Smooth muscle cell (in vitro differentiated cells): ENCODE data around the gene MYH11. TPM values are rescaled to one million over a fixed set of nuclear protein-coding genes. Genes with fewer than 3 reads are reported as not detected.

Experiments
- DNase-seq: peaks from one replicate; lab custom pipeline; 2025; ENCODE audit not compliant: unreplicated experiment; lab: John Stamatoyannopoulos, UW
- H2AFZ ChIP-seq: fragments of 200-600 bp; sonication (generic); 2 replicates; pipeline ENCODE4 v1.6.0; 2016; ENCODE audit warnings: antibody characterized with exemption, low read depth, mild to moderate bottlenecking
- H3F3A ChIP-seq: fragments of 200-600 bp; sonication (generic); 2 replicates; pipeline ENCODE4 v1.6.0; 2017; ENCODE audit warnings: antibody characterized with exemption, low read depth
- H3K27ac ChIP-seq: fragments of 200-600 bp; sonication (generic); 2 replicates; pipeline ENCODE4 v1.5.1; 2016; ENCODE audit warnings: low read depth, mild to moderate bottlenecking
- H3K27me3 ChIP-seq: fragments of 200-600 bp; sonication (generic); 2 replicates; pipeline ENCODE4 v1.6.1; 2016; ENCODE audit warnings: low read depth, mild to moderate bottlenecking
- H3K36me3 ChIP-seq: fragments of 200-600 bp; sonication (generic); 2 replicates; pipeline ENCODE4 v1.5.1; 2016; ENCODE audit warnings: low read depth
- H3K4me1 ChIP-seq: fragments of 200-600 bp; sonication (generic); 2 replicates; pipeline ENCODE4 v1.5.1; 2016; ENCODE audit warnings: low read depth
- H3K4me2 ChIP-seq: fragments of 200-600 bp; sonication (generic); 2 replicates; pipeline ENCODE4 v1.6.0; 2016; ENCODE audit warnings: mild to moderate bottlenecking
- H3K4me3 ChIP-seq: fragments of 200-600 bp; sonication (generic); 2 replicates; pipeline ENCODE4 v1.5.1; 2016; ENCODE audit warnings: mild to moderate bottlenecking
- H3K79me2 ChIP-seq: fragments of 200-600 bp; sonication (generic); 2 replicates; pipeline ENCODE4 v1.6.0; 2016; ENCODE audit warnings: low read depth, mild to moderate bottlenecking
- H3K9ac ChIP-seq: fragments of 200-600 bp; sonication (generic); 2 replicates; pipeline ENCODE4 v1.6.0; 2016; ENCODE audit warnings: low read depth
- H3K9me3 ChIP-seq: fragments of 200-600 bp; sonication (generic); replicated peaks from 2 replicates; pipeline ENCODE4 v1.5.1; 2016; ENCODE audit warnings: low read depth
- H4K20me1 ChIP-seq: fragments of 200-600 bp; sonication (generic); 2 replicates; pipeline ENCODE4 v1.6.0; 2016; ENCODE audit warnings: low read depth
- WGBS: methylation state at CpG from one replicate; pipeline ENCODE4 v1.1.7; 2016; ENCODE audit warnings: low lambda C conversion rate; 5-methylcytosine and 5-hydroxymethylcytosine counted together
- polyA plus RNA-seq: library from polyadenylated mRNA; unstranded; fragments of >200 nt; fragmentation: Nextera tagmentation; extraction: Ambion mirVana; gene quantifications from 2 replicates; pipeline ENCODE4 v1.2.1, GENCODE V29; 2016
- total RNA-seq: library from RNA; depleted of rRNA; stranded (reverse); fragments of >200 nt; gene quantifications from 2 replicates; pipeline ENCODE4 v1.2.3, GENCODE V29; 2014
- TF ChIP-seq, protein P1 (sequence below): fragments of 200-600 bp; sonication (generic); IDR thresholded peaks from 2 replicates; pipeline ENCODE4 v1.5.1; 2017; ENCODE audit warnings: borderline replicate concordance, mild to moderate bottlenecking, antibody characterized with exemption; ENCODE audit not compliant: insufficient read depth, poor library complexity, severe bottlenecking

The MYH11 gene
- total and polyA plus RNA-seq, 2 experiments from 2014 or later, result 0.58 TPM; not detected in 1

DNA sequence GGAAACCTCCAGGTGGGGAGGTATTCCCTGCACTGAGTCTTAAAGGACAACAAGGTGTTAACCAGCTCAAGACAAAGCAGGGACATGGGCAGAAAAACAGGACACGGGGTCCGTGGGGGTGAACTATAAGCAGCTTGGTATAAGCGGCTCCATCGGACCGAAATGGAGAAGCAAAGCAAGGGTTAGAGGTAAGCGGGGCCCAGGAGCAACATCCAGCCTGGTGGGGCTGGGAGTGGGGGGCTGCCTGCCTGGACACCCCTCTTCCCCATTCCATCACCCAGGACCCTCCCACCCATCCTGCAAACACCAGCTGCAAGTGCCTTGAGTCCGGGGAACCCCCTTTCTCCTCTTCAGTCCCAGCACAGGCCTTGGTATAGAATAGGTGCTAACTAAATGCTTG, 29.5 kb downstream of the MYH11 start:
- H4K20me1 ChIP-seq, result no peaks in the 10 kb centered on the region
- 93% methylated on average over 7 of the region's 7 CpGs for WGBS
- DNase-seq, result no peak
- H3K36me3 ChIP-seq, result no peaks in the 10 kb centered on the region
- no peak overlapping the region for H3K4me2 ChIP-seq
- H3K4me3 ChIP-seq, result no peak overlapping the region
- TF ChIP-seq, protein P1, sequence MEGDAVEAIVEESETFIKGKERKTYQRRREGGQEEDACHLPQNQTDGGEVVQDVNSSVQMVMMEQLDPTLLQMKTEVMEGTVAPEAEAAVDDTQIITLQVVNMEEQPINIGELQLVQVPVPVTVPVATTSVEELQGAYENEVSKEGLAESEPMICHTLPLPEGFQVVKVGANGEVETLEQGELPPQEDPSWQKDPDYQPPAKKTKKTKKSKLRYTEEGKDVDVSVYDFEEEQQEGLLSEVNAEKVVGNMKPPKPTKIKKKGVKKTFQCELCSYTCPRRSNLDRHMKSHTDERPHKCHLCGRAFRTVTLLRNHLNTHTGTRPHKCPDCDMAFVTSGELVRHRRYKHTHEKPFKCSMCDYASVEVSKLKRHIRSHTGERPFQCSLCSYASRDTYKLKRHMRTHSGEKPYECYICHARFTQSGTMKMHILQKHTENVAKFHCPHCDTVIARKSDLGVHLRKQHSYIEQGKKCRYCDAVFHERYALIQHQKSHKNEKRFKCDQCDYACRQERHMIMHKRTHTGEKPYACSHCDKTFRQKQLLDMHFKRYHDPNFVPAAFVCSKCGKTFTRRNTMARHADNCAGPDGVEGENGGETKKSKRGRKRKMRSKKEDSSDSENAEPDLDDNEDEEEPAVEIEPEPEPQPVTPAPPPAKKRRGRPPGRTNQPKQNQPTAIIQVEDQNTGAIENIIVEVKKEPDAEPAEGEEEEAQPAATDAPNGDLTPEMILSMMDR, result no peak
- H3F3A ChIP-seq, result no peaks in the 10 kb centered on the region
- H3K27ac ChIP-seq, result no peak overlapping the region
- no peak overlapping the region for H2AFZ ChIP-seq
- no peaks in the 10 kb centered on the region for H3K79me2 ChIP-seq
- no peaks in the 10 kb centered on the region for H3K4me1 ChIP-seq
- no peaks in the 10 kb centered on the region for H3K9me3 ChIP-seq
- no peak overlapping the region for H3K9ac ChIP-seq
- peaks cover 87% of the 10 kb centered on the region for H3K27me3 ChIP-seq

DNA sequence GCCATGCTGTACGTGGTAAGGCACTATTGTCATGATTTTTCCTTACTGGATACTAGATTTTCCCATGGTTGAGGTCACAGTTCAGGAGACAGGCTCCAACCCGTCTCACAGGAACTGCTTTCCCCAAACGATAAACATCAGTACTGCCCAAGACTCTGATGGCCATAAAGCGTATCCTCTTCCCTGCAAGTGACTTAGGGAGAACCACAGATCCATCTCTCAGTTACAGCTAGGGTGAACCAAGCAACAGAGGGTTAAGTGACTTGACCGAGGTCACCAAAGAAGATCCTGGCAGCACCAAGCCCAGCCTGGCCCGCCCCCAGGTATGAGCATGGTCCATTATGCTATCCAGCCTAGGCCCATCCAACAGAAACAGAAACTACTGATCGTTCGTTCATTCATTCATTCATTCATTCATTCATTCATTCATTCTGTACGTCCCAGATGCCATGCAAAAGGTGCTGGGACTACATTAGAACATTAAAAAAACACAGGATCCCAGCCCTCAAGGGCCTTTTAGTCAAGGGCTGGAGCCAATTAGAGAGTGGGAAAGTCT, 31.0 kb downstream of the MYH11 start:
- no peaks in the 10 kb centered on the region for H3F3A ChIP-seq
- no peaks in the 10 kb centered on the region for H3K79me2 ChIP-seq
- H2AFZ ChIP-seq, result no peak overlapping the region
- TF ChIP-seq, protein P1, result no peak
- WGBS, result 75% methylated on average over 9 of the region's 9 CpGs
- DNase-seq, result no peak
- H3K9ac ChIP-seq, result no peak overlapping the region
- no peak overlapping the region for H3K4me2 ChIP-seq
- H3K36me3 ChIP-seq, result no peaks in the 10 kb centered on the region
- H3K27ac ChIP-seq, result no peak overlapping the region
- peaks cover 82% of the 10 kb centered on the region for H3K27me3 ChIP-seq
- H3K4me3 ChIP-seq, result no peak overlapping the region
- no peaks in the 10 kb centered on the region for H3K4me1 ChIP-seq
- no peaks in the 10 kb centered on the region for H3K9me3 ChIP-seq
- no peaks in the 10 kb centered on the region for H4K20me1 ChIP-seq

DNA sequence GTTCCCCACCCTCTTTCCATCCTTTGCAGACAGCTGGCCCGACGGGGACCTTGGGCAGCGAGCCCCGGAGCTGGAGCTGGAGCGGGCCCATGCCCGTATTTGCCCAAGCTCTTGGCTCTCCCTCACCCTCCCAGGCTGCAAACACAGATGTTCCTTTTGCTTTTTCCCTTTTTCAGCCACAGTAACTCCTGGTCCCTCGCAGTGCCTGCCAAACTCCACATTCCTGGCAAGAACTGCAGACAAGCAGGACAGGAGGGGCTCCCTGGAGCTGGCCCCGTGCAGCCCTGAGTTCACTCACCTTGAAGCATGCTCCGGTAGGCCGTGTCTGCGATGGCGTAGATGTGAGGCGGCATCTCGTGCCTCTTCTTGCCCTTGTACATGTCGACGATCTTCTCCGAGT, 33.9 kb downstream of the MYH11 start:
- Histone ChIP-seq H3K9me3 (no peaks in the 10 kb centered on the region), H2AFZ (no peak overlapping the region), H3K4me1 (no peaks in the 10 kb centered on the region), H3K27ac (no peak overlapping the region), H3K9ac (no peak overlapping the region), H3K27me3 (peaks cover 80% of the 10 kb centered on the region), H3K36me3 (no peaks in the 10 kb centered on the region), H3K4me3 (no peak overlapping the region), H3K79me2 (no peaks in the 10 kb centered on the region), H3K4me2 (no peak overlapping the region), H4K20me1 (no peaks in the 10 kb centered on the region), H3F3A (no peaks in the 10 kb centered on the region)
- 94% methylated on average over 17 of the region's 17 CpGs for WGBS
- TF ChIP-seq, protein P1, result no peak
- DNase-seq, result no peak

DNA sequence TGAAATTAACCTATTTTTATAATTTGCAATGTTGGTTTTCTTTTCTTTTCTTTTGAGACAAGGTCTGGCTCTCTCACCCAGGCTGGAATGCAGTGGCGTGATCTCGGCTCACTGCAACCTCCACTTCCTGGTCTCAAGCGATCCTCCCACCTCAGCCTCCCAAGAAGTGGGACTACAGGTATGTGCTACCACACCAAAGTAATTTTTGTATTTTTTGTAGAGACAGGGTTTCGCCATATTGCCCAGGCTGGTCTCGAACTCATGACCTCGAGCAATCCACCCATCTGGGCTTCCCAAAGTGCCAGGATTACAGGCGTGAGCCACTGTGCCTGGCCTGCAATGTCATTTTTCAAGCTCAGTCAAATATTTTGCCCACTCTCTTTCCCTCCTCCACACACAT, 36.0 kb downstream of the MYH11 start:
- H3K27me3 ChIP-seq, result peaks cover 73% of the 10 kb centered on the region
- TF ChIP-seq, protein P1, result no peak
- whole genome bisulfite sequencing, result 93% methylated on average over 7 of the region's 7 CpGs
- H3K4me1 ChIP-seq, result no peaks in the 10 kb centered on the region
- peaks cover 7% of the 10 kb centered on the region for H3K9me3 ChIP-seq
- H2AFZ ChIP-seq, result no peak overlapping the region
- no peak overlapping the region for H3K4me3 ChIP-seq
- no peak overlapping the region for H3K27ac ChIP-seq
- H3F3A ChIP-seq, result no peaks in the 10 kb centered on the region
- no peak overlapping the region for H3K4me2 ChIP-seq
- H3K9ac ChIP-seq, result no peak overlapping the region
- no peaks in the 10 kb centered on the region for H3K79me2 ChIP-seq
- H4K20me1 ChIP-seq, result no peaks in the 10 kb centered on the region
- H3K36me3 ChIP-seq, result no peaks in the 10 kb centered on the region
- no peak for DNase-seq
